ENCODE results near the gene RGS3. TPM values are rescaled to one million over a fixed set of nuclear protein-coding genes. Genes with fewer than 3 reads are reported as not detected.

The RGS3 gene
- polyA plus RNA-seq, 1 experiment = 41.0 TPM

DNA sequence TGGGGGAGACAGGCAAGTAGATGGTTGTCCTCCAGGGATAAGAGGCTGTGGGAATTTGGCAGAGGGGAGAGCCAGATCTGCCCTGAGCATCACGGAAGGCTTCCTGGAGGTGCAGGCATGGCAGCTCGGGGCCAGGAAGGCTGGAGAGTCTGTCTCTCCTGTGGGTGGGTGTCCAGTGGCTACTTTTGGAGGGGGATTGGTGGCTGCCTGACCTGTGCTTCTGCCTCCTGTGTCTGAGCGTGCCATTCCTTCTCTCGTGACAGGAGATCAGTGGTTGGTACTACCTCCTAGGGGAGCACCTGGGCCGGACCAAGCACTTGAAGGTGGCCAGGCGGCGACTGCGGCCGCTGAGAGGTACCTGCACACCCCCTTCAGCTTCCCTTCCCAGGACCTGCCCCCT is 33.5 kb downstream of the RGS3 start:
- TF ChIP-seq, protein P1, sequence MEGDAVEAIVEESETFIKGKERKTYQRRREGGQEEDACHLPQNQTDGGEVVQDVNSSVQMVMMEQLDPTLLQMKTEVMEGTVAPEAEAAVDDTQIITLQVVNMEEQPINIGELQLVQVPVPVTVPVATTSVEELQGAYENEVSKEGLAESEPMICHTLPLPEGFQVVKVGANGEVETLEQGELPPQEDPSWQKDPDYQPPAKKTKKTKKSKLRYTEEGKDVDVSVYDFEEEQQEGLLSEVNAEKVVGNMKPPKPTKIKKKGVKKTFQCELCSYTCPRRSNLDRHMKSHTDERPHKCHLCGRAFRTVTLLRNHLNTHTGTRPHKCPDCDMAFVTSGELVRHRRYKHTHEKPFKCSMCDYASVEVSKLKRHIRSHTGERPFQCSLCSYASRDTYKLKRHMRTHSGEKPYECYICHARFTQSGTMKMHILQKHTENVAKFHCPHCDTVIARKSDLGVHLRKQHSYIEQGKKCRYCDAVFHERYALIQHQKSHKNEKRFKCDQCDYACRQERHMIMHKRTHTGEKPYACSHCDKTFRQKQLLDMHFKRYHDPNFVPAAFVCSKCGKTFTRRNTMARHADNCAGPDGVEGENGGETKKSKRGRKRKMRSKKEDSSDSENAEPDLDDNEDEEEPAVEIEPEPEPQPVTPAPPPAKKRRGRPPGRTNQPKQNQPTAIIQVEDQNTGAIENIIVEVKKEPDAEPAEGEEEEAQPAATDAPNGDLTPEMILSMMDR (IDR thresholded peaks at IDR 0.05; ENCODE audit: low read depth, low read length) = no peak
- no peak for DNase-seq (ENCODE audit: low read depth, low spot score)
- H3K27me3 ChIP-seq (ENCODE audit: control insufficient read depth, insufficient read depth, low read length) = no peaks in the 10 kb centered on the region
- CTCF ChIA-PET = no interaction called here
- no peak overlapping the region for H3K27ac ChIP-seq (ENCODE audit: low read depth, low read length)
- H3K4me3 ChIP-seq (ENCODE audit: low read depth, low read length) = no peak overlapping the region
- H3K9me3 ChIP-seq (ENCODE audit: control insufficient read depth, insufficient read depth, low read length) = no peaks in the 10 kb centered on the region
- POLR2A ChIA-PET = no interaction called here

DNA sequence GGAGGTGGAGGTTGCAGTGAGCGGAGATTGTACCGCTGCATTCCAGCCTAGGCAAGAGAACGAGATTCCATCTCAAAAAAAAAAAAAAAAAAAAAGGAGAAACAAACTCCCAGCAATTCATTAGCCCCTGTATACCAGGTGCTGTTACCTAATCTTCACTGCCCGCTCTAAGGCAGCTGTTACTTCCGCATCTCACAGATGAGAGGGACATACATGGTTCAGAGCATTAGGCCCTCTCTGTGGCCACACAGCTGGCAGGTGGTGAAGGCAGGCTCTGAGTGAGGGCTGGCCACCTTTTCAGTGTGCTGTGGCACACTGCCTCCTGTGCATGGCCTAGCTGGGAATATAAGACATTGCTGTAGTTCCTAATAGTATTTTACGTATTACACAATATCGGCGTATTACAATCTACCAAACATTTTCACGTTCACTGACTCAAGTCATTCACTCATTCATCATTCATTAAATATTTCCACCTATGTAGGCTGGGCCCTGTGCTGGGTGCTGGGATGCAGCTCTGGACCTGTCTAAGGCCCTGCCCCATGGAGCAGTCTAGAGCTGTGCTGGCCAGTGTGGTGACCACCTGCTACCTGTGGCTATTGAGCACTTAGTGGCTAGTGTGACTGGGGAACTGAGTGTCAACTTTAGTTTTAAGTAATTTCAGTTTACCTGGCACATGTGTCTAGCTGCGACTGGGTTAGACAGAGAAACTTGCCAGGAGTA is 35.8 kb downstream of the RGS3 start:
- ChIA-PET POLR2A (no interaction called here), CTCF (interaction anchor here (0.7 to 1.2 kb wide), 2 partner anchors 61 to 157 kb away, joined by 3 read pairs; no protein-coding TSS in a partner anchor)
- TF ChIP-seq, protein P1 (IDR thresholded peaks at IDR 0.05; ENCODE audit: low read depth, low read length) = no peak
- Histone ChIP-seq H3K27me3 (ENCODE audit: control insufficient read depth, insufficient read depth, low read length) (no peaks in the 10 kb centered on the region), H3K9me3 (ENCODE audit: control insufficient read depth, insufficient read depth, low read length) (no peaks in the 10 kb centered on the region), H3K4me3 (ENCODE audit: low read depth, low read length) (no peak overlapping the region), H3K27ac (ENCODE audit: low read depth, low read length) (no peak overlapping the region)
- DNase-seq (ENCODE audit: low read depth, low spot score) = no peak

DNA sequence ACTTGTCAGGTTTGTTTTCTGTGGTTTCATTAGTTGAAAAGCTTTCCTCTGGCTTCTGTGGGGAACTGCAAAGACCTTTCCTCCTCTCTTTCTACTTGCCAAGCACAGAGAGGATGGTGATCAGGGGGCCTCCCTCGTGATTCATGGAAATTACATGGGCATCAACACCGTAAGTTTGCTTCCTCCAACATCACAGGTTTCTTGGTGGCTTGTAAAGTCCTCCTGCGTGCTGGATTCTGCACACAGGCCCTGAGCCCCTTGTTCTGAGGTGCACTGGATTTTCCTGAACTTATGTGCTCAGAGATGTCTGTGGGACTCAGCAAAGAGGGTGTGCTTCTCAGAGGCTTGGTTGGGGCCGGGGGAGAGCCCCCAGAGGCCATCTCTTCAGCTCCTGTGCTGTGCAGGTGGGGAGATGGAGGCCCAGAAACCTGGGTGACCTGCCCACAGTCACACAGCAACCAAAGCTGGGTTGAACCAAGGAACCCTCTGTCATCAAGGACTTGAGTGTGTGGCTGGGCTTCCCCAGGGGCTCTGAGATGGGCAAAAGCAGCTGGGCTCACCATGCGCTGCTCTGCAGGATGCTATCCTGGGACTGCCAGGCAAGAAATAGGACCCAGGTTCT is 36.5 kb downstream of the RGS3 start:
- CTCF ChIA-PET = no interaction called here
- no peak for DNase-seq (ENCODE audit: low read depth, low spot score)

DNA sequence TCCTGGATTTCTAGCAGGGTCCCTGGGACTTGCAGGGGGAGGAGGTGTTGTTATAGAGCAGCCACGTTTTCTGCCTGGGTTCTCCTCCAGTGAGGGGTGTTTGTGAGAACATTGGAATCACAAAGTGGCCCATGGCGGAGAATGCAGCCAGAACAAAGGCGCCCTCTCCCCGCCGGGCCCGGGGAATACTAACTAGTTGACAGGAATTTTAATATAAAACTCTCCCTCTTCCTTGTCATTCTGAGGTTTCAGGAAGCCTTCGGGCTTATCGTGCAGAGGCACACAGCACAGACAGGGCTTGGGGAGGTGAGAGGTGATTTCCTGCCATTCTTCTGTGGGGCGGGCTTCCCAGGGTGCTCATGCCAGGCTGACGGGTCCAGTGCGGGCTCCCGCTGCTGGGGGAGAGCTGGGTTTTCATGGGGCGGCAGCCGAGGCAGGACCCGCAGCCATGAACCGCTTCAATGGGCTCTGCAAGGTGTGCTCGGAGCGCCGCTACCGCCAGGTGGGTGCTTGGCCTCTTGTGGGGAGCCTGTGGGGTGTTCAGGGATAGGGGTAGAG is 37.7 kb downstream of the RGS3 start:
- DNase-seq (ENCODE audit: low read depth, low spot score) = no peak
- ChIA-PET CTCF (interaction anchor here (0.7 kb wide), 1 partner anchor 155 kb away, joined by 4 read pairs; no protein-coding TSS in a partner anchor), POLR2A (no interaction called here)
- TF ChIP-seq, protein P1 (IDR thresholded peaks at IDR 0.05; ENCODE audit: low read depth, low read length) = no peak
- Histone ChIP-seq H3K27ac (ENCODE audit: low read depth, low read length) (no peak overlapping the region), H3K4me3 (ENCODE audit: low read depth, low read length) (no peak overlapping the region), H3K9me3 (ENCODE audit: control insufficient read depth, insufficient read depth, low read length) (no peaks in the 10 kb centered on the region), H3K27me3 (ENCODE audit: control insufficient read depth, insufficient read depth, low read length) (no peaks in the 10 kb centered on the region)

More for the DNA sequence above, 36.5 kb downstream of the RGS3 start:
- TF ChIP-seq, protein P1 (IDR thresholded peaks at IDR 0.05; ENCODE audit: low read depth, low read length) = no peak
- H3K9me3 ChIP-seq (ENCODE audit: control insufficient read depth, insufficient read depth, low read length) = no peaks in the 10 kb centered on the region
- H3K27ac ChIP-seq (ENCODE audit: low read depth, low read length) = no peak overlapping the region
- POLR2A ChIA-PET = no interaction called here
- no peak overlapping the region for H3K4me3 ChIP-seq (ENCODE audit: low read depth, low read length)
- no peaks in the 10 kb centered on the region for H3K27me3 ChIP-seq (ENCODE audit: control insufficient read depth, insufficient read depth, low read length)

DNA sequence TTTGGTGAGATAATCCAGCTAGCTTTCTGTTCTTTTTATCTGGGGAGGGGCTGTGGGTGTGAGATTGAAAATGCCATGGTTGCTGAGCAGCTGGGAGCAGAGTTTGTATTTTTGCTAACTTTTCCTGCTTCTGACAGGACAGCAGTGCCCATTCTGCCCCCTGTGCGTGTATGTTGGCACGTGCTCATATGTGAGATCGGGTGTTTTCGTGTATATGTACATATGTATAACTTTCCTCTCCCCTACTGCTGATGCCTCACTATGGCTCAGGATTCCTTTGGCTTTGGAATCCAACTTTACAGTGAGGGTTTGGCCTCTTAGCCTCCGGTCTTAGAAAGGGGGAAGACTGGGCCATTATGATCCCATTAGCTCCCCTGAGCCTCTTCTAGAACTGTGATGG is 38.3 kb downstream of the RGS3 start:
- CTCF ChIA-PET = no interaction called here
- H3K9me3 ChIP-seq (ENCODE audit: control insufficient read depth, insufficient read depth, low read length) = no peaks in the 10 kb centered on the region
- TF ChIP-seq, protein P1 (IDR thresholded peaks at IDR 0.05; ENCODE audit: low read depth, low read length) = no peak
- no peak overlapping the region for H3K4me3 ChIP-seq (ENCODE audit: low read depth, low read length)
- H3K27ac ChIP-seq (ENCODE audit: low read depth, low read length) = no peak overlapping the region
- POLR2A ChIA-PET = no interaction called here
- no peaks in the 10 kb centered on the region for H3K27me3 ChIP-seq (ENCODE audit: control insufficient read depth, insufficient read depth, low read length)
- DNase-seq (ENCODE audit: low read depth, low spot score) = no peak
